ENCODE results near the gene PDLIM5. TPM values are rescaled to one million over a fixed set of nuclear protein-coding genes. Genes with fewer than 3 reads are reported as not detected.

The PDLIM5 gene
- total RNA-seq, 1 donor from 2014 or later = 137 TPM

DNA sequence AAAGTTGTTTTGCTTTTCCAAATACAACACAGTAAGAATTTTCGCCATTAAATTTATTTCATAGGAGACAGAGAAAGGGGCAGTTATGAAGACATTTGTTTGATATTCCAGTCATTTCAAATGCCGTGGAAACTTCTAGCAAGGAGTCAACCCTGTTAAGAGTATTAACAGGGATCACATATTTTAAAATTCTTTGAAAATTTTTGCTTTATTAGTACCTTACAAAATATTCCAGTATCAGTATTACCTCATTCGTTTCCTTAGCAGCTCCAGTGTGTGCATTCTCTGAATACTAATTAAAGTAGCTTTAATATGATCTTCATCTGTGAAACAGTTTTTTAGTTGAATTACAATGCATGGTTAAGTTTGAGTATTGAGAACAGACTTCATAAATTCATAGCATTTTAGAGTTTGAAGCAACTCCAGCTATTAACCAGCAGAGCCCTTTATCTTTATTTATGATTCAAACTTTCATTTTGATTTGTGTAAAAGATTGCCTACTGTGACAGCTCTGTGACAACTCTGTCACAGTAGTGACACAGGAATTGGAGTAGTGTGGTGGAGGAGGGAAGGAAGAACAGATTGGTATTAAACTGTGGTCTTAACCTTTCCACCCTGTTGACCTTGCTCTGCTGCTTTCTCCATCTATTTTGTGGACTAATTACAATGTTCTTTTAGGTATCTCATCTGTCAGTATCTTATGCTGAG lies 86.3 kb downstream of the PDLIM5 start:
- no peak overlapping the region for H3K27ac ChIP-seq
- no peaks in the 10 kb centered on the region for H3K9me3 ChIP-seq
- H3K4me3 ChIP-seq = no peak overlapping the region
- TF ChIP-seq, protein P1, sequence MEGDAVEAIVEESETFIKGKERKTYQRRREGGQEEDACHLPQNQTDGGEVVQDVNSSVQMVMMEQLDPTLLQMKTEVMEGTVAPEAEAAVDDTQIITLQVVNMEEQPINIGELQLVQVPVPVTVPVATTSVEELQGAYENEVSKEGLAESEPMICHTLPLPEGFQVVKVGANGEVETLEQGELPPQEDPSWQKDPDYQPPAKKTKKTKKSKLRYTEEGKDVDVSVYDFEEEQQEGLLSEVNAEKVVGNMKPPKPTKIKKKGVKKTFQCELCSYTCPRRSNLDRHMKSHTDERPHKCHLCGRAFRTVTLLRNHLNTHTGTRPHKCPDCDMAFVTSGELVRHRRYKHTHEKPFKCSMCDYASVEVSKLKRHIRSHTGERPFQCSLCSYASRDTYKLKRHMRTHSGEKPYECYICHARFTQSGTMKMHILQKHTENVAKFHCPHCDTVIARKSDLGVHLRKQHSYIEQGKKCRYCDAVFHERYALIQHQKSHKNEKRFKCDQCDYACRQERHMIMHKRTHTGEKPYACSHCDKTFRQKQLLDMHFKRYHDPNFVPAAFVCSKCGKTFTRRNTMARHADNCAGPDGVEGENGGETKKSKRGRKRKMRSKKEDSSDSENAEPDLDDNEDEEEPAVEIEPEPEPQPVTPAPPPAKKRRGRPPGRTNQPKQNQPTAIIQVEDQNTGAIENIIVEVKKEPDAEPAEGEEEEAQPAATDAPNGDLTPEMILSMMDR (IDR thresholded peaks at IDR 0.05) = no peak
- TF ChIP-seq POLR2A (IDR thresholded peaks at IDR 0.05) = no peak
- TF ChIP-seq POLR2AphosphoS5 (IDR thresholded peaks at IDR 0.05; ENCODE audit: insufficient read depth in 1 of 2, low read depth in 1 of 2) = no peak
- H3K4me1 ChIP-seq = peaks cover 46% of the 10 kb centered on the region
- intact Hi-C loops (cut with DNase I) = no loop called here
- H3K36me3 ChIP-seq = no peaks in the 10 kb centered on the region
- H3K27me3 ChIP-seq = no peaks in the 10 kb centered on the region
- DNase-seq (ENCODE audit: extremely low spot score in 2 of 2) = no peak

DNA sequence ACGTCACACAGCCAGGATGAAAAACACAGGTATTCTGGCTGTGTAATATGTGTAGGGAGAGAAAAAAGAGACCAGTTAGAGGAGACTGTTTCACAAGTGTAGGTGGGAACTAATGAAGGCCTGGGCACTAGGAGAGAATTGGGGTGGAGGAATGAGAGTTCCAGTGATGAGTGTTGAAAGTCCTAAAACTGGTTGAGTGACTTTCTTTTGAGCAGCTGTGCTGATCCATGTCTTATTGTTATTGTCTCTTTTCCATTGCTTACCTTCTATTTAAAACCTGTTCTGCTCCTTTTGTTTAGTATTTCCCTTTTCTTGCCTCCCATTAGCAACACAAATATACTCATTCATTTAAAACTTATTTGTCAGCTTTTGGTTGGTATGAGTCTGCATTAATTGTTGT lies 88.7 kb downstream of the PDLIM5 start:
- no peaks in the 10 kb centered on the region for H3K36me3 ChIP-seq
- DNase-seq (ENCODE audit: extremely low spot score in 2 of 2) = no peak
- H3K4me3 ChIP-seq = no peak overlapping the region
- peaks cover 51% of the 10 kb centered on the region for H3K4me1 ChIP-seq
- intact Hi-C loops (cut with DNase I) = no loop called here
- no peak overlapping the region for H3K27ac ChIP-seq
- no peaks in the 10 kb centered on the region for H3K27me3 ChIP-seq
- no peaks in the 10 kb centered on the region for H3K9me3 ChIP-seq
- peak in 1 of 2 donors; percentile 69 for TF ChIP-seq POLR2AphosphoS5 (IDR thresholded peaks at IDR 0.05; ENCODE audit: insufficient read depth in 1 of 2, low read depth in 1 of 2)
- TF ChIP-seq, protein P1 (IDR thresholded peaks at IDR 0.05) = no peak

DNA sequence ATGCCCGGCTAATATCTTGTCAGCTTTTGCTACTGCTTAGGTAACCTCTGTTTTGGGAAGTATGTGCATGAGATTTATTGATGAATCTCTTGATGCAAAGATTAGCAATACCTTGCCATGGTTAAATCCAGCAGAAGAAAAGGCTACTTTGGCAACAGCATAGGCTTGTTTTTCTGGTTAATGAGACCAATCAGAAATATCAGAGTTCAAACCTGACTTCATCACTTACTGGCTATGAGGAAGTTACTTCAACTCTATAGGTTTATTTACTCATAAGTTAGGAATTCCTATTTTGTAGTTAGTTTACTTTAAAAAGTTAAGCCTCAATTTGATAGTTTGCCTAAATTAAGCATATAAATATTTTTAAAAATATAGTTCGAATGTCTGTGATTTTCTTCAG lies 93.1 kb downstream of the PDLIM5 start:
- intact Hi-C loops (cut with DNase I) = no loop called here
- no peak for TF ChIP-seq POLR2AphosphoS5 (IDR thresholded peaks at IDR 0.05; ENCODE audit: insufficient read depth in 1 of 2, low read depth in 1 of 2)
- TF ChIP-seq POLR2A (IDR thresholded peaks at IDR 0.05) = no peak
- TF ChIP-seq, protein P1 (IDR thresholded peaks at IDR 0.05) = no peak
- no peaks in the 10 kb centered on the region for H3K27me3 ChIP-seq
- peaks cover 41% of the 10 kb centered on the region for H3K4me1 ChIP-seq
- H3K27ac ChIP-seq = no peak overlapping the region
- no peaks in the 10 kb centered on the region for H3K36me3 ChIP-seq
- no peak for DNase-seq (ENCODE audit: extremely low spot score in 2 of 2)
- H3K9me3 ChIP-seq = no peaks in the 10 kb centered on the region
- H3K4me3 ChIP-seq = no peak overlapping the region

DNA sequence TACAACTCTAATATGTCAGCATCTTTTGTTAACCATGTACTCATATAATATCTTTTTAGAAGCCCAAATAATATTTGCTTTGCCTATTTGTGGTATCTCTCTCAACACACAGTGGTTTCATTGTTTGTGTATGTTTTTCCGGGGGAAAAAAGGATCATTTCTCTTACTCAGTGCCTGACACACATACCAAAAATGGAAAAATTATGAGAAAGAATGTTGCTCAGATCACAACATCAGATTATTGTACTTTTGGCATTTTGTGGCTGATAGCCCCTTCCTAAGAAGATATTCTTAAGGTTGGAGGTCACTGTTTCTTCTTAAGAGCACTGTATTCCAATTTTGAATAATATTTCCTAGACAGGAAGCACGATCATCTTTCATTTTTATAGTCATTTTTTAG lies 93.6 kb downstream of the PDLIM5 start:
- no peak for DNase-seq (ENCODE audit: extremely low spot score in 2 of 2)
- no peaks in the 10 kb centered on the region for H3K27me3 ChIP-seq
- H3K4me1 ChIP-seq = peaks cover 41% of the 10 kb centered on the region
- peak overlapping the region; percentile 10 for H3K27ac ChIP-seq
- H3K36me3 ChIP-seq = no peaks in the 10 kb centered on the region
- no peaks in the 10 kb centered on the region for H3K9me3 ChIP-seq
- no peak for TF ChIP-seq POLR2A (IDR thresholded peaks at IDR 0.05)
- TF ChIP-seq POLR2AphosphoS5 (IDR thresholded peaks at IDR 0.05; ENCODE audit: insufficient read depth in 1 of 2, low read depth in 1 of 2) = no peak
- TF ChIP-seq, protein P1 (IDR thresholded peaks at IDR 0.05) = no peak
- no peak overlapping the region for H3K4me3 ChIP-seq
- intact Hi-C loops (cut with DNase I) = no loop called here

DNA sequence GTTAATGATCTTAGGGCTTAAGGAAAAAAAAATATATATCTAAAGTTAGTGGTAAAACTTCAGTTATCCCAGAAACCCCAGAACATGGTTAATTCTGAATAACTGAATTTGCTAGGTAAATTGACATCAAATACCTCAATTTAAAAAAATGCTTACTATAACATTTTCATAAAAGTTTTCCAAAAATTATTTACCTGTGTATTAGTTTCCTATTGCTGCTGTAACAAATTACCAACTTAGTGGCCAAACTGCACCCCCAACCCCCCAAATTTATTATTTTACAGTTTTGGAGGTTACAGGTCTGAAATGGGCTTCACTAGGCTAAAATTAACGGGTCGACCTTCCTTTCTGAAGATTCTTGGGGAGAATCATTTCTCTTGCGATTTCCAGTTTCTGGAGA lies 95.2 kb downstream of the PDLIM5 start:
- H3K27ac ChIP-seq = no peak overlapping the region
- H3K4me1 ChIP-seq = peaks cover 29% of the 10 kb centered on the region
- no peak for DNase-seq (ENCODE audit: extremely low spot score in 2 of 2)
- no peak for TF ChIP-seq POLR2A (IDR thresholded peaks at IDR 0.05)
- TF ChIP-seq, protein P1 (IDR thresholded peaks at IDR 0.05) = no peak
- TF ChIP-seq POLR2AphosphoS5 (IDR thresholded peaks at IDR 0.05; ENCODE audit: insufficient read depth in 1 of 2, low read depth in 1 of 2) = no peak
- H3K4me3 ChIP-seq = no peak overlapping the region
- H3K9me3 ChIP-seq = no peaks in the 10 kb centered on the region
- intact Hi-C loops (cut with DNase I) = no loop called here
- H3K36me3 ChIP-seq = no peaks in the 10 kb centered on the region
- H3K27me3 ChIP-seq = no peaks in the 10 kb centered on the region

Measured in vagina (tissue), 2 donors.